ENCODE measurements around the gene TTC39C. TPM values are rescaled to one million over a fixed set of nuclear protein-coding genes. Genes with fewer than 3 reads are reported as not detected.

TTC39C gene
- total RNA-seq, 1 experiment from 2014 or later = 24.0 TPM

- H3K36me3 ChIP-seq (ENCODE audit: insufficient read depth, low read length, poor library complexity, severe bottlenecking) = no peaks in the 10 kb centered on the region
- H3K27ac ChIP-seq (ENCODE audit: low read depth, low read length, poor library complexity, severe bottlenecking) = peak overlapping the region; percentile 78
- no peaks in the 10 kb centered on the region for H3K9me3 ChIP-seq (ENCODE audit: low read depth, low read length, poor library complexity, severe bottlenecking)
- TF ChIP-seq EZH2 (IDR thresholded peaks at IDR 0.05; ENCODE audit: borderline replicate concordance, low read depth, low read length, poor library complexity, severe bottlenecking) (no peak), CTCF (conservative IDR thresholded peaks at IDR 0.05; ENCODE audit: low read depth, low read length) (no peak)
- peak overlapping the region; percentile 89 for H3K4me3 ChIP-seq (ENCODE audit: low read depth, low read length, poor library complexity, severe bottlenecking)
- DNase-seq (ENCODE audit: low spot score) = no peak
- peaks cover 18% of the 10 kb centered on the region for H3K4me1 ChIP-seq (ENCODE audit: insufficient read depth, low read length, poor library complexity, severe bottlenecking)
- ChIA-PET CTCF (no interaction called here), POLR2A (ENCODE audit: low non-redundant PET) (no interaction called here)
- TSS peak; percentile 62 for BruUV-seq (replicated peaks)
- H3K27me3 ChIP-seq (replicated peaks; ENCODE audit: insufficient read depth, low read depth, low read length, poor library complexity) = no peaks in the 10 kb centered on the region
- intact Hi-C loops (cut with micrococcal nuclease; ENCODE audit: unreplicated experiment) = loop anchor here (5.0 kb wide), 1 partner anchor 101 kb away; no protein-coding TSS in a partner anchor
These were observed 1.4 kb downstream of the TTC39C start for GRCh38 chr18:24015639-24016631.

- Histone ChIP-seq H3K4me1 (ENCODE audit: insufficient read depth, low read length, poor library complexity, severe bottlenecking) (peaks cover 18% of the 10 kb centered on the region), H3K27me3 (replicated peaks; ENCODE audit: insufficient read depth, low read depth, low read length, poor library complexity) (no peaks in the 10 kb centered on the region), H3K27ac (ENCODE audit: low read depth, low read length, poor library complexity, severe bottlenecking) (no peak overlapping the region), H3K9me3 (ENCODE audit: low read depth, low read length, poor library complexity, severe bottlenecking) (no peaks in the 10 kb centered on the region), H3K36me3 (ENCODE audit: insufficient read depth, low read length, poor library complexity, severe bottlenecking) (no peaks in the 10 kb centered on the region), H3K4me3 (ENCODE audit: low read depth, low read length, poor library complexity, severe bottlenecking) (no peak overlapping the region)
- POLR2A ChIA-PET (ENCODE audit: low non-redundant PET) = no interaction called here
- intact Hi-C loops (cut with micrococcal nuclease; ENCODE audit: unreplicated experiment) = loop anchor here (5.0 kb wide), 1 partner anchor 101 kb away; no protein-coding TSS in a partner anchor
- no TSS peak for BruUV-seq (replicated peaks)
- CTCF ChIA-PET = no interaction called here
- DNase-seq (ENCODE audit: low spot score) = no peak
- peak; percentile 51 for TF ChIP-seq CTCF (conservative IDR thresholded peaks at IDR 0.05; ENCODE audit: low read depth, low read length)
- no peak for TF ChIP-seq EZH2 (IDR thresholded peaks at IDR 0.05; ENCODE audit: borderline replicate concordance, low read depth, low read length, poor library complexity, severe bottlenecking)
These were observed 2.1 kb downstream of the TTC39C start for GRCh38 chr18:24016643-24017042.

GRCh38 chr18:24018299-24018886 is 3.8 kb downstream of the TTC39C start:
- Histone ChIP-seq H3K4me1 (ENCODE audit: insufficient read depth, low read length, poor library complexity, severe bottlenecking) (peaks cover 21% of the 10 kb centered on the region), H3K36me3 (ENCODE audit: insufficient read depth, low read length, poor library complexity, severe bottlenecking) (no peaks in the 10 kb centered on the region), H3K27me3 (replicated peaks; ENCODE audit: insufficient read depth, low read depth, low read length, poor library complexity) (no peaks in the 10 kb centered on the region), H3K9me3 (ENCODE audit: low read depth, low read length, poor library complexity, severe bottlenecking) (no peaks in the 10 kb centered on the region), H3K27ac (ENCODE audit: low read depth, low read length, poor library complexity, severe bottlenecking) (no peak overlapping the region), H3K4me3 (ENCODE audit: low read depth, low read length, poor library complexity, severe bottlenecking) (no peak overlapping the region)
- no peak for TF ChIP-seq CTCF (conservative IDR thresholded peaks at IDR 0.05; ENCODE audit: low read depth, low read length)
- no peak for TF ChIP-seq EZH2 (IDR thresholded peaks at IDR 0.05; ENCODE audit: borderline replicate concordance, low read depth, low read length, poor library complexity, severe bottlenecking)
- intact Hi-C loops (cut with micrococcal nuclease; ENCODE audit: unreplicated experiment) = loop anchor here (5.0 kb wide), 1 partner anchor 99 kb away; no protein-coding TSS in a partner anchor
- BruUV-seq (replicated peaks) = no TSS peak
- DNase-seq (ENCODE audit: low spot score) = no peak
- POLR2A ChIA-PET (ENCODE audit: low non-redundant PET) = no interaction called here
- CTCF ChIA-PET = no interaction called here
